Left ventricle myocardium superior (tissue), 1 donor: ENCODE results near the gene SCGB3A2. TPM values are rescaled to one million over a fixed set of nuclear protein-coding genes. Genes with fewer than 3 reads are reported as not detected.
"Not testable (repeated sequence)": the region's sequence is repeated elsewhere in the genome, so short reads cannot be mapped to it uniquely, and the experiment has no call there.

Source experiments
- ATAC-seq: fragments of 200-7000 bp; cut with Tn5 transposase; one replicate; pipeline ENCODE4 v1.9.1; 2020; ENCODE audit warnings: mild to moderate bottlenecking, moderate library complexity
- DNase-seq: peaks from one replicate; pipeline ENCODE4 v3.0.0-alpha.2; 2020
- intact Hi-C: fragments of 100-400 bp; cut with micrococcal nuclease; formaldehyde crosslinking; loops from one replicate; pipeline ENCODE4 v1.11.0; 2022
- total RNA-seq: library from RNA; stranded (reverse); fragmentation: NEBNext Ultra II Directional; extraction: Animal tissue kit (Norgen Biotek cat#: 25700); gene quantifications from one replicate; pipeline ENCODE4 v1.2.1, GENCODE V29; 2021
- donor health status: DM: no; HTN: yes; CAD: no; lungs with severe emphysema.

SCGB3A2 gene
- total RNA-seq, 1 donor from 2014 or later, result not detected

DNA sequence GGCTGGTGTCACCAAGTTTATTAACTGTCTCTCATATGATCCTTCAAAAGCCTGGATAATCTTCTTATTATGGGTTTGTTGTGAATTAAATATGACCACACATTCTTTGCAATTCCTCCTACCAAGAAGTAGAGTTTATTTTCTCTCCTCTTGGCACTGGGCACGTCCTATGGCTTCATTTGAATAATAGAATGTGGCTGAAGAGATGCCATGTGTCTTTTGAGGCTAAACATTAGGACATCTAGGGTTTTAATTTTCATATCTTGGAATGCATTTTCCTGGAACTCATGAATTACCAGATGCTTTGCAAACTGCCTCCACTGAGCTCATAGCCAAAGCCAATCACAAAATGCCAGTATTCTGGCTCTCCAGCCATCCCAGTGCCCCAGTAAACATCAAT, 19.9 kb upstream of the SCGB3A2 start:
- no peak for DNase-seq
- ATAC-seq, result no peak
- intact Hi-C loops, result loop anchor here (10.0 kb wide), 1 partner anchor 76 kb away; no protein-coding TSS in a partner anchor

DNA sequence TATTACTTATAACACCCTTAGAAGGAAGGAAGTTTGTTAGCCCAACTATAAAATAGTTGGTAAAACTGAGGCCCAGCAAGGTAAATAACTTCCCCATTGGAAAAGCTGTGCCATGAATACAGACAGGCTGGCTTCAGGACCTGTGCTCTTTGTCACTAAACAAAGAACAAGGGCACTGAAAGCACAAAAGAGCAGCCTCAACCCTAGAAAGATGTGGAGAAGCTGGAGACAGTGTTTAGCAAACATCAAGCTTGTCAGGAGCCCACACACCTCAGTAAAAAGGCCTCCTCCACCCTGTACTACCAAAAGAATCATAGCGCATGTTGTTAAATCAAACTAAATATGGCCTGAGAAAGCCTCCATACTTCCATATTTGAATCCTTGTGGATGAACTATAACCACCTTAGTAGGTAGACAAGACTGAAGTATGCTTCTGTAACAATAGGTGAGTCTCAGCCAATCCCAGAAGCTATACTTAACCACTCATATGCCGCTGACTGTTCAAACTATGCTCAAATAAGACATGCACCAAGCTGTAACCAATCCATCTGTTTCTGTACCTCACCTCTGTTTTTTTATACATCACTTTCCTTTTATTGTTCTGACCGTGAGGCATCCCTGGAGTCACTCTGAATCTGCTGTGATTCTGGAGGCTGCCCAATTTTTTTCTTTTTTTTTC, 18.4 kb upstream of the SCGB3A2 start:
- DNase-seq (no peak), ATAC-seq (no peak)
- intact Hi-C loops, result loop anchor here (10.0 kb wide), 1 partner anchor 75 kb away; no protein-coding TSS in a partner anchor

DNA sequence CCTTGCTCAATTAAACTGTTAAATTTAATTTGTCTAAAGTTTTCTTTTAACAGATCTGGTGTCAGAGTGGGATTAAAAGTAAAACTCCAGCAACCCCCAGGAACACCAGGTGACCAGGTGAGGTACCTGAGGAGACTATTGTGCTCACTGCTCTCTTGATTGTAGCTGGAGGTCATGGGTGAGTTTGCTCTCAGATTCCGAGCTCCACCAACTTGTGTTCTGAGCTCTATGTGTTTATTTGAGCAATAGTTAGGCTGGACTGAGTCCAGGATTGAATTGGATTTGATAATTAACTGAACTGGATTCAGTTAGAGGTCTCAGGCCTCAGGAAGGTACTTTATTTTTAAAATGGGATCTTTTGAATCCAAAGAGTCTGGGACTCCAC, 17.9 kb upstream of the SCGB3A2 start:
- intact Hi-C loops, result no loop called here
- DNase-seq (no peak), ATAC-seq (no peak)

- intact Hi-C loops, result no loop called here
- no peak for DNase-seq
- ATAC-seq, result no peak
These were observed 14.9 kb upstream of the SCGB3A2 start for GRCh38 chr5:147863454-147864158.

DNA sequence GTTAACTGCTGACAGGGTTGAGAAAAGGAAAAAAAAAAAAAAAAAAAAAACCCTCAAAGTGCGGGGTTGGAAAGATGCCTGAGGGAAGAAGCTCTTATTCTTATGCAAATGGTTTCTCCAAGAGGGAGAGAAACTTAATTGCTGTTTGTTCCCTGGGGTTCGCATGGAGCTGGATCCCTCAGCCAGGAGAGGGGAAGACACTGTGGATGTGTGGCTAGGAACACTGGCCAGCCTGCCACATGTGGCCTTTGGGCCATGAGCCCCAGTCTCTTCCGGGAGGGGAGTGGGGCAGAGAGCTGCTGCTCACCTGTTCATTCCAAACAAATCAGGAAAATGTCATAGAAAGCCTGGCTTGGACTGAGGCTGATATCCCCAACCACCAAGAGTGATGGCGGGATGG, 9.4 kb upstream of the SCGB3A2 start:
- DNase-seq, result no peak

DNA sequence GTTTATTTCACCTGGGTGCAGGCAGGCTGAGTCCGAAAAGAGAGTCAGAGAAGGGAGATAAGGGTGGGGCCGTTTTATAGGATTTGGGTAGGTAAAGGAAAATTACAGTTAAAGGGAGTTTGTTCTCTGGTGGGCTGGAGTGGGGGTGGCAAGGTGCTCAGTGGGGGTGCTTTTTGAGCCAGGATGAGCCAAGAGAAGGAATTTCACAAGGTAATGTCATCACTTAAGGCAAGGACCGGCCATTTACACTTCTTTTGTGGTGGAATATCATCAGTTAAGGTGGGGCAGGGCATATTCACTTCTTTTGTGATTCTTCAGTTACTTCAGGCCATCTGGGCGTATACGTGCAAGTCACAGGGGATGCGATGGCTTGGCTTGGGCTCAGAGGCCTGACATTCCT, 8.6 kb upstream of the SCGB3A2 start:
- intact Hi-C loops, DNase-seq, ATAC-seq: not testable (repeated sequence)

More for the DNA sequence above, 9.4 kb upstream of the SCGB3A2 start:
- intact Hi-C loops, result no loop called here
- no peak for ATAC-seq

- ATAC-seq, DNase-seq, intact Hi-C loops: not testable (repeated sequence)
These were observed 6.4 kb upstream of the SCGB3A2 start for GRCh38 chr5:147871980-147872549.

GRCh38 chr5:147872744-147873435, 5.6 kb upstream of the SCGB3A2 start:
- ATAC-seq, intact Hi-C loops, DNase-seq: not testable (repeated sequence)

DNA sequence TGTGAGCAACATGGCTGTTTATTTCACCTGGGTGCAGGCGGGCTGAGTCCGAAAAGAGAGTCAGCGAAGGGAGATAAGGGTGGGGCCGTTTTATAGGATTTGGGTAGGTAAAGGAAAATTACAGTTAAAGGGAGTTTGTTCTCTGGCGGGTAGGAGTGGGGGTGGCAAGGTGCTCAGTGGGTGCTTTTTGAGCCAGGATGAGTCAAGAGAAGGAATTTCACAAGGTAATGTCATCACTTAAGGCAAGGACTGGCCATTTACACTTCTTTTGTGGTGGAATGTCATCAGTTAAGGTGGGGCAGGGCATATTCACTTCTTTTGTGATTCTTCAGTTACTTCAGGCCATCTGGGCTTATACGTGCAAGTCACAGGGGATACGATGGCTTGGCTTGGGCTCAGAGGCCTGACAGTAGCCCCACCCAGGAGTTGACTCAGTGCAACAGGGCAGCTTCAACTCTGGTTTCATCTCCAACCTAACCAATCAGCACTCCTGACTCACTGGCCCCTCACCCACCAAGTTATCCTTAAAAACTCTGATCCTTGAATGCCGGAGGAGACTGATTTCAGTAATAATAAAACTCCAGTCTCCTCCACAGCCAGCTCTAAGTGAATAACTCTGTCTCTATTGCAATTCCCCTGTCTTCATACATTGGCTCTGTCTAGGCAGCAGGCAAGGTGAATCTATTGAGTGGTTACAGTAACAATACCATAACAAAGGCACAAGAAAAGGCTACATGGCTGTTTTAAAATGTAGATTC, 4.2 kb upstream of the SCGB3A2 start:
- ATAC-seq, DNase-seq, intact Hi-C loops: not testable (repeated sequence)

DNA sequence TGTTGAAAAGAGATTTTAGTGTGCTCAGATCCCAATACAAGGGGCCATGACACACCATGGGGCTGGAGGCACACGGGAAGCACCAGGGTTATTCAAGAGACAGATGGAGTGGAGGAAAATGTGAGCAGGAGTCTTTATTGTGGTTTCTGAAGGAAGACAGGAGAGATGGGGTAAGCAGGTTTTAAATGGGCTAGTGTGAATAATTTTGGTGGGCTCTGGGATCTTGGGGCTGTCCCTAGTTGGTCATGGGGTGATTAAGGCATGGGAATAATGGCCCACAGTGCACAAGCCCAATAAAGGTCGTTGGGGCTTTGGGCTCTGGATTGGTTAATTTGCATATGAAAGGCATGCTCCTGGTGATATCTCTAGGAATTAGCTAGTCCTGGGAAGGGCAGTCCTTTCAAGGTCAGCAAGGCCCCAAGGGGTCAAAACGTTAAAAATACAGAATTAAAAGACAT, 3.6 kb upstream of the SCGB3A2 start:
- intact Hi-C loops, result no loop called here
- DNase-seq (no peak), ATAC-seq (no peak)

DNA sequence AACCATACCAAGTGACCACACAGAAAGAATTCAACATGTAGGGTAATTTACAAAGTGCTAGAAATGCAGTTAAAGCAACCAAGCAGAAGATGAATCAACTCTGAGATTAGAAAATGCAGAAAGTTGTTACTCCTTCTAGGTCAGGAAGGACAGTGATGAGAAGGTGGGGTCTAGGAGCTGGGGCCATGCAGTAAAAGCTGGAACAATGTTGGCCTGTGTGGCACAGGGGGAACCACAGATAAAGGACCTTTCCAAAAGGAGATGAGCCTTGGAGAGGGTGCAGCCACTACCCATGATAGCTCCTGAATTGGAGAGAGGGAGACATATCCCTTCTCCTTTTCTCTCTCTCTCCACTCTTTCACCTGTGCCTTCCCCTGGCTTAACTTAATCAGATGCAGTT, 2.4 kb upstream of the SCGB3A2 start:
- intact Hi-C loops, result no loop called here
- DNase-seq (no peak), ATAC-seq (no peak)

- ATAC-seq (no peak), DNase-seq (no peak)
- intact Hi-C loops, result no loop called here
These were observed 1.9 kb upstream of the SCGB3A2 start for GRCh38 chr5:147876626-147877025.

DNA sequence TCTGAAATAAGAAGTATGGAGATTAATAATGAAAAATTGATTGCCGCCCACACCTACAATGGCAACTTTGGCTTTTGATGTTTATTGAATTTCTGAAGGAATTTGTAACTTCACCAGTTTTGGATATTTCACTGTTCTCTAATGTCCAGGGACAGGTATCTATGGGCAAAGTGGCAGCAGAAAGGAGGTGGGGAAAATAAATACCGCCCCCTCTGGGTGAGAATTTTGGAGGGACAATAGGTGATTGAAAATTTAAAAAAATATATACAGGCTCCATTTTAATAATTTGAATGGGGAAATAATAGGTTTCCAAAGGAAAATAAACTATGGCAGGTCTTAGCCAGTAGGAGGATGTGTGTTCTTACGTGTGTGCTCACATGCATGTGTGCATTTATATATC, 1.3 kb downstream of the SCGB3A2 start:
- ATAC-seq, result no peak

GRCh38 chr5:147880487-147880886, 2.0 kb downstream of the SCGB3A2 start:
- DNase-seq (no peak), ATAC-seq (no peak)
- intact Hi-C loops, result no loop called here

More for the DNA sequence above, 1.3 kb downstream of the SCGB3A2 start:
- DNase-seq, result no peak
- intact Hi-C loops, result no loop called here

DNA sequence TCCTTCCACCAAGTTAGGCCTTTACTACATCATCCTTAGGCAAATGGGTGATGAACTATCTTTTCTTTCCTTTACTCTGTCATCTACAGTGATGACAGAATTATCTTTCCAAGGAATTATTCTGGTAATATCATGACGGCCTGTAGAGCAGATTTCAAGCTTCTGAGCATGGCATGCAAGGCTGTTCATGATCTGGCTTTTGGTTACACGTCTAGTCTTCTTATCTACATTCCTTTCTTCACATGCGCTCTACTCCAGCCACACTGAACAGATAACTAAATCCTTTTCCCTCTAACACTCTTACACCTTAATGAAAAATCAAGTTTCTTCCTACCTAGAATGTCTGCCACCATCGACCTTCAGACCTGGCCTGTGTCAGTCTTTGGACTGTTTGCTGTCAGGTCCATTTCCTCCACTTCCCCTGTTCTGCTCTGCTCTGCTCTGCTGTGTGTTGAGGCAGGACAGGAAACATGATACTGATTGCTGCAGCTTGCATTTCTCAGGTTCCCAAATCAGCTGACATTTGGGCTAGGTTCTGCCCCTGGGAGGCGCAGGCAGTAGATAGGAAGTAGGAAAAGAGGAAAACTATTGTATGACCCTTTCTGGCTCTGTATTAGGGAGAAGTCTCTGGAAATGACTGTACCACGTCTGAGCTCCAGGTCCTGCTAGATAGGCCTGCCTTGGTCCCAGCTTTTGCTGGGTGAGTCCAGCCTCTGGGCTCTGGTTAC, 4.2 kb downstream of the SCGB3A2 start:
- peak; percentile 57 for ATAC-seq
- no peak for DNase-seq
- intact Hi-C loops, result no loop called here

DNA sequence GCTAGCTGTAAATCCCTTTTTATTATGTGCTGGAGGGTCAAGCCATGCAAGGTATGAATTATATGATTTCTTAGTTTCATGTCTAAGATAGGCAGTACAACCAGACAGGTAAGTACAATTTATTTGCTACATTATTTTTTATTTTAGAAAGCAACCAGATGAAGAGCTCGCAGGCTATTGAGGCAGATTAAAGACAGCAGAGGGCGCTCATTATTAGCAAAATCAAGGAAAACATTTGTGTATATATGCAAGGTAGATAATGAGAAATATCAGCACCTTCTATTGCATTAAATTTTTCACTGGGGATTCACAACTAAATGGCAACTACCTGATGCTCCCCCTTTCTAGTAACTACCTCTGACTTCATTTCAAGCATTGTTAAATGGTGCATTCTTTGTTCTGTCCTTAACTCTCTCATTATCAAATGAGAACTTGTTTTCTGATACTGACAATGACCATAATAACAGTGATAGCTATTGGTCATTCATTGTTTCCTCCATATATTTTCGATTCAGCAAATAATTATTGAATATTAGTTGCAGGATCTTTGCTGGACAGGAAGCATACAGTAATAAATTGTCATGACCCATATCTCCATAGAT, 8.6 kb downstream of the SCGB3A2 start:
- intact Hi-C loops, result loop anchor here (5.0 kb wide), 1 partner anchor 45 kb away; no protein-coding TSS in a partner anchor
- DNase-seq (no peak), ATAC-seq (peak; percentile 24)

GRCh38 chr5:147887930-147888329, 9.4 kb downstream of the SCGB3A2 start:
- DNase-seq (no peak), ATAC-seq (no peak)
- intact Hi-C loops, result loop anchor here (5.0 kb wide), 1 partner anchor 44 kb away; no protein-coding TSS in a partner anchor
